Calu3 (cell line): ENCODE results near the gene SYDE1. TPM values are rescaled to one million over a fixed set of nuclear protein-coding genes. Genes with fewer than 3 reads are reported as not detected.
"Not testable (repeated sequence)": the region's sequence is repeated elsewhere in the genome, so short reads cannot be mapped to it uniquely, and the experiment has no call there.

Source experiments
- BruUV-seq: library from RNA; stranded (reverse); fragments of 400-500 nt; replicated peaks from 2 replicates; lab custom pipeline; 2021; lab: Mats Ljungman, UMichigan
- CTCF ChIA-PET: fragments of 300-600 bp; sonication (Branson Sonifier 250); formaldehyde crosslinking; loops from one replicate; lab custom pipeline; 2022; ENCODE audit warnings: antibody characterized with exemption; lab: Charles Lee
- DNase-seq: peaks from one replicate; pipeline ENCODE4 v3.0.0; 2022
- H3K27ac Mint-ChIP-seq: one replicate; pipeline ENCODE4 v1.8.0; 2022; ENCODE audit warnings: mixed read lengths; ENCODE audit not compliant: unreplicated experiment
- H3K27me3 Mint-ChIP-seq: one replicate; pipeline ENCODE4 v1.8.0; 2022; ENCODE audit warnings: mixed read lengths; ENCODE audit not compliant: unreplicated experiment
- H3K36me3 Mint-ChIP-seq: one replicate; pipeline ENCODE4 v1.8.0; 2022; ENCODE audit warnings: mild to moderate bottlenecking, moderate library complexity, mixed read lengths; ENCODE audit not compliant: insufficient read depth, unreplicated experiment
- H3K4me1 Mint-ChIP-seq: one replicate; pipeline ENCODE4 v1.8.0; 2022; ENCODE audit warnings: mild to moderate bottlenecking, low read depth, mixed read lengths; ENCODE audit not compliant: unreplicated experiment
- H3K4me3 Mint-ChIP-seq: one replicate; pipeline ENCODE4 v1.8.0; 2022; ENCODE audit warnings: mild to moderate bottlenecking, low read depth, moderate library complexity, mixed read lengths; ENCODE audit not compliant: unreplicated experiment
- H3K9me3 Mint-ChIP-seq: one replicate; pipeline ENCODE4 v1.8.0; 2022; ENCODE audit warnings: low read depth, mixed read lengths; ENCODE audit not compliant: unreplicated experiment
- CTCF ChIP-seq: fragments of 200-600 bp; IDR thresholded peaks from one replicate; pipeline ENCODE4 v1.8.0; 2022; ENCODE audit warnings: antibody characterized with exemption; ENCODE audit not compliant: unreplicated experiment
- intact Hi-C: fragments of 100-400 bp; cut with micrococcal nuclease; formaldehyde crosslinking; loops from one replicate; pipeline ENCODE4 v1.10.0; 2022; ENCODE audit not compliant: unreplicated experiment
- total RNA-seq: library from RNA; stranded (reverse); gene quantifications from 2 replicates; pipeline ENCODE4 v1.2.3, GENCODE V29; 2022

SYDE1 gene
- total RNA-seq, 1 experiment from 2014 or later, result 2.1 TPM

- CTCF ChIA-PET, result no interaction called here
- no peak overlapping the region for H3K27ac Mint-ChIP-seq
- peaks cover 11% of the 10 kb centered on the region for H3K36me3 Mint-ChIP-seq
- H3K27me3 Mint-ChIP-seq, result no peaks in the 10 kb centered on the region
- no peaks in the 10 kb centered on the region for H3K9me3 Mint-ChIP-seq
- no peak overlapping the region for H3K4me3 Mint-ChIP-seq
- no peak for TF ChIP-seq CTCF
- no TSS peak for BruUV-seq
- no peak for DNase-seq
- intact Hi-C loops, result no loop called here
- peaks cover 29% of the 10 kb centered on the region for H3K4me1 Mint-ChIP-seq
Observed at GRCh38 chr19:15074371-15074770, 32.8 kb upstream of the SYDE1 start.

- Mint-ChIP-seq H3K27ac (no peak overlapping the region), H3K4me3 (no peak overlapping the region), H3K36me3 (peaks cover 11% of the 10 kb centered on the region), H3K27me3 (no peaks in the 10 kb centered on the region), H3K9me3 (no peaks in the 10 kb centered on the region), H3K4me1 (peaks cover 20% of the 10 kb centered on the region)
- TF ChIP-seq CTCF, result no peak
- DNase-seq, result no peak
- intact Hi-C loops, result no loop called here
- CTCF ChIA-PET, result no interaction called here
- BruUV-seq, result no TSS peak
Observed at GRCh38 chr19:15075806-15076205, 31.4 kb upstream of the SYDE1 start.

GRCh38 chr19:15080002-15080401, 27.2 kb upstream of the SYDE1 start:
- BruUV-seq, H3K9me3 Mint-ChIP-seq, H3K36me3 Mint-ChIP-seq, intact Hi-C loops, DNase-seq, H3K4me3 Mint-ChIP-seq, H3K4me1 Mint-ChIP-seq, H3K27ac Mint-ChIP-seq: not testable (repeated sequence)
- CTCF ChIA-PET, result interaction anchor here (0.5 to 0.7 kb wide), 2 partner anchors 10 to 12 kb away, joined by 4 to 5 read pairs; no protein-coding TSS in a partner anchor
- H3K27me3 Mint-ChIP-seq, result peaks cover 18% of the 10 kb centered on the region

GRCh38 chr19:15081911-15082310, 25.3 kb upstream of the SYDE1 start, which contains the start of gene OR1I1:
TSS of gene OR1I1 (plus strand) at chr19:15082211. CDS start at chr19:15087066, 4,855 bp downstream.
- Mint-ChIP-seq H3K9me3 (no peaks in the 10 kb centered on the region), H3K27me3 (peaks cover 33% of the 10 kb centered on the region), H3K4me3 (no peak within 1 kb of the TSS), H3K4me1 (no peaks in the 10 kb centered on the region), H3K36me3 (no peaks in the 10 kb centered on the region), H3K27ac (no peak within 1 kb of the TSS)
- CTCF ChIA-PET, result no interaction called here
- intact Hi-C loops, result no loop called here
- no TSS peak for BruUV-seq
- DNase-seq, result no peak
- TF ChIP-seq CTCF, result no peak

- TF ChIP-seq CTCF, result no peak
Observed at GRCh38 chr19:15087182-15087581, 20.0 kb upstream of the SYDE1 start.

More at GRCh38 chr19:15087182-15087581, 20.0 kb upstream of the SYDE1 start:
- DNase-seq, result no peak
- Mint-ChIP-seq H3K4me1 (no peaks in the 10 kb centered on the region), H3K36me3 (no peaks in the 10 kb centered on the region), H3K9me3 (no peaks in the 10 kb centered on the region), H3K4me3 (no peak overlapping the region), H3K27me3 (peaks cover 48% of the 10 kb centered on the region), H3K27ac (no peak overlapping the region)
- CTCF ChIA-PET, result no interaction called here
- no TSS peak for BruUV-seq
- intact Hi-C loops, result no loop called here
